Activated B cell treated with CpG ODN at 0.5 μM for 24 hours (primary cell): Measurements from ENCODE around the gene MVB12B. TPM values are rescaled to one million over a fixed set of nuclear protein-coding genes. Genes with fewer than 3 reads are reported as not detected.
A peak's percentile ranks its signal among the peaks of the same experiment; 100 is the strongest.

ENCODE experiments used
- ATAC-seq: fragments of 200-7000 bp; cut with Tn5 transposase; one replicate; pipeline ENCODE4 v1.10.0; 2021; ENCODE audit warnings: low read depth, mild to moderate bottlenecking, moderate library complexity
- CTCF ChIA-PET: fragments of 350-600 bp; sonication (Branson Sonifier 250); formaldehyde crosslinking; loops from one replicate; lab custom pipeline; 2021; ENCODE audit warnings: antibody characterized with exemption; lab: Charles Lee
- POLR2A ChIA-PET: fragments of 350-600 bp; sonication (Branson Sonifier 250); formaldehyde crosslinking; loops from one replicate; lab custom pipeline; 2021; ENCODE audit warnings: antibody characterized with exemption; lab: Charles Lee
- DNase-seq: peaks from one replicate; pipeline ENCODE4 v3.0.0; 2022
- H3K27ac Mint-ChIP-seq: one replicate; pipeline ENCODE4 v1.8.0; 2020; ENCODE audit warnings: mixed read lengths
- H3K27me3 Mint-ChIP-seq: one replicate; pipeline ENCODE4 v1.8.0; 2021; ENCODE audit warnings: mixed read lengths
- H3K36me3 Mint-ChIP-seq: one replicate; pipeline ENCODE4 v1.8.0; 2021; ENCODE audit warnings: low read depth, mixed read lengths
- H3K4me1 Mint-ChIP-seq: one replicate; pipeline ENCODE4 v1.8.0; 2021; ENCODE audit warnings: mixed read lengths
- H3K4me3 Mint-ChIP-seq: one replicate; pipeline ENCODE4 v1.8.0; 2020; ENCODE audit warnings: mild to moderate bottlenecking, mixed read lengths
- H3K9me3 Mint-ChIP-seq: one replicate; pipeline ENCODE4 v1.8.0; 2020; ENCODE audit warnings: mixed read lengths
- intact Hi-C: fragments of 100-400 bp; cut with micrococcal nuclease; formaldehyde crosslinking; loops from one replicate; pipeline ENCODE4 v1.15.1; 2024
- total RNA-seq: library from RNA; stranded (reverse); gene quantifications from 2 replicates; pipeline ENCODE4 v1.2.3, GENCODE V29; 2022
- TF ChIP-seq, protein P1 (sequence below): fragments of 200-600 bp; IDR thresholded peaks from one replicate; pipeline ENCODE4 v1.8.0; 2022; ENCODE audit warnings: antibody characterized with exemption, mild to moderate bottlenecking

Gene MVB12B
- total RNA-seq, 1 donor from 2014 or later, result 2.5 TPM

DNA sequence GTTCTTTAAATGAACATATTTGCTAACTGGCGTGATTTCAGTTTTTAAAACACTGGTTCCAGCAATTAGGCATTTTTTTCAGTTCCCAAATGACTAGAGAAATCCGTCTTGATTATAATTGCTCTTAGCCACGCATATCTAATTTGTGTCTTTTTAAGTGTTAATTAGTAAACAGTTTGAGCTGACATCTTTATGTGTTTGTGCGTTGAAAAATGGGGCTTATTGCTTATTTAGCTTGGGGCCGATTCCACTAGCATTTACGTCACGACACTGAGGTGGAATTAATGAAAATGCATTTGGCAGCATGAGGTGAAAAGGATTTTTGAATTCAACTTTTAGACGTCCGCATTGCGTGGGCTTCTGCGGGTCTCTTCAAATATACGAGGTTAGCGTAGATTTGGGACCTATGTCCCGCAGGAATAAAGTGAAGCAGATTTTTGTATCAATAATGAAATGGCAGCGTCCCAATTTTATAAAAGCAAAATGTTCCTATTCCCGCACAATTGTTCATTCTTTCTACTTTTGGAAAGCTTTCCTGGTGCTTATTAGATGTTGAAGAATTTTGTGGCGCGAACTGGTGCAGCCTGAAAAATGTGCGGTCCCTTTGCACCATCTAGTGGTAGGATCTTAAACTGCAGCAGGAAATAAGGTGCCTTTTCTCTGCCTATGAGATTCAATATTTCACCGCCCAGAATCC is 164.4 kb downstream of the MVB12B start:
- no peak overlapping the region for H3K27ac Mint-ChIP-seq
- intact Hi-C loops, result loop anchor here (1.0 to 10.0 kb wide), 10 partner anchors 20 to 1083 kb away; no protein-coding TSS in a partner anchor
- CTCF ChIA-PET, result interaction anchor here (0.6 to 3.8 kb wide), 37 partner anchors 9 to 1083 kb away, joined by 3 to 51 read pairs (median 4); partner anchors contain the start of gene MVB12B

DNA sequence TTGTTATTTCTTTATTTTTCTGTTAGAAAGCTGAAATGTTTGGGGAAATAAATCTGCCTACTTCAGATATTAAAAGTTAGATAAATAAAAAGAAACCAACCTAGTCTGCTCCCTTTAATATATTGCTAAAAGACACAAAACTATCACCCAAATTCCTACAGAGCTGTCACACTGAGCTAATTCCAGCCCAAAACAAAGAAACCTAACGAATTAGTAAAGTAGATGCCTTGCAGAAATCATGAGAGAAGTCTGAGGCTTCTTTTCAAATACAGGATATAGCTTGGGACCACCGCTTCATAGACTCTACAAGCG is 164.9 kb downstream of the MVB12B start:
- H3K4me1 Mint-ChIP-seq, result peaks cover 8% of the 10 kb centered on the region
- CTCF ChIA-PET, result interaction anchor here (0.9 to 3.8 kb wide), 29 partner anchors 9 to 1083 kb away, joined by 3 to 51 read pairs (median 5); partner anchors contain the start of gene MVB12B
- TF ChIP-seq, protein P1, sequence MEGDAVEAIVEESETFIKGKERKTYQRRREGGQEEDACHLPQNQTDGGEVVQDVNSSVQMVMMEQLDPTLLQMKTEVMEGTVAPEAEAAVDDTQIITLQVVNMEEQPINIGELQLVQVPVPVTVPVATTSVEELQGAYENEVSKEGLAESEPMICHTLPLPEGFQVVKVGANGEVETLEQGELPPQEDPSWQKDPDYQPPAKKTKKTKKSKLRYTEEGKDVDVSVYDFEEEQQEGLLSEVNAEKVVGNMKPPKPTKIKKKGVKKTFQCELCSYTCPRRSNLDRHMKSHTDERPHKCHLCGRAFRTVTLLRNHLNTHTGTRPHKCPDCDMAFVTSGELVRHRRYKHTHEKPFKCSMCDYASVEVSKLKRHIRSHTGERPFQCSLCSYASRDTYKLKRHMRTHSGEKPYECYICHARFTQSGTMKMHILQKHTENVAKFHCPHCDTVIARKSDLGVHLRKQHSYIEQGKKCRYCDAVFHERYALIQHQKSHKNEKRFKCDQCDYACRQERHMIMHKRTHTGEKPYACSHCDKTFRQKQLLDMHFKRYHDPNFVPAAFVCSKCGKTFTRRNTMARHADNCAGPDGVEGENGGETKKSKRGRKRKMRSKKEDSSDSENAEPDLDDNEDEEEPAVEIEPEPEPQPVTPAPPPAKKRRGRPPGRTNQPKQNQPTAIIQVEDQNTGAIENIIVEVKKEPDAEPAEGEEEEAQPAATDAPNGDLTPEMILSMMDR, result no peak
- H3K27me3 Mint-ChIP-seq, result peaks cover 8% of the 10 kb centered on the region
- no peaks in the 10 kb centered on the region for H3K9me3 Mint-ChIP-seq
- no peak overlapping the region for H3K27ac Mint-ChIP-seq
- no peak for DNase-seq
- no peak overlapping the region for H3K4me3 Mint-ChIP-seq
- no peaks in the 10 kb centered on the region for H3K36me3 Mint-ChIP-seq
- ATAC-seq, result no peak
- intact Hi-C loops, result loop anchor here (1.0 to 10.0 kb wide), 10 partner anchors 21 to 1083 kb away; no protein-coding TSS in a partner anchor
- POLR2A ChIA-PET, result no interaction called here

More for the DNA sequence above, 164.4 kb downstream of the MVB12B start:
- ATAC-seq, result peak; percentile 71
- Mint-ChIP-seq H3K9me3 (no peaks in the 10 kb centered on the region), H3K4me1 (peaks cover 8% of the 10 kb centered on the region), H3K36me3 (no peaks in the 10 kb centered on the region), H3K27me3 (peaks cover 6% of the 10 kb centered on the region), H3K4me3 (no peak overlapping the region)
- DNase-seq, result no peak
- POLR2A ChIA-PET, result interaction anchor here (0.7 kb wide), 1 partner anchor 173 kb away, joined by 3 read pairs; no protein-coding TSS in a partner anchor
- TF ChIP-seq, protein P1, result peak; percentile 64

DNA sequence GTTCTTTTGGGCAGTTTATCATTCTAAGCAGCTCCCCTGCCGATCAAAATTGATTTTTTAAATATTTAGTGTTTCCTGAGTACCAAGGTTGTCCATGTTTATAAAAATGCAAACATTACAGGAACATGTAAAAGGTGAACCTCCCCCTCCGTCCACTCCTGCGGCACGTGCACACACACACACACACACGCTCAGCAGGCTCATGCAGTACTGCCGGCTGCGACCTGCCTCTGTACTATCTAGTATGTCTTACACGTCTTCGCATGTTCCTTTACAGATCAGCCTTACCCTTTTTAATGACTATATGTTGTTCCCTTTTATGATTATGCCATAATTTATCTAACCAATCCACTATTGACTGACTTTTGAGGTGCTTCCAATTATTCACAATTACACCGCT is 165.3 kb downstream of the MVB12B start:
- POLR2A ChIA-PET, result no interaction called here
- no peak for ATAC-seq

DNA sequence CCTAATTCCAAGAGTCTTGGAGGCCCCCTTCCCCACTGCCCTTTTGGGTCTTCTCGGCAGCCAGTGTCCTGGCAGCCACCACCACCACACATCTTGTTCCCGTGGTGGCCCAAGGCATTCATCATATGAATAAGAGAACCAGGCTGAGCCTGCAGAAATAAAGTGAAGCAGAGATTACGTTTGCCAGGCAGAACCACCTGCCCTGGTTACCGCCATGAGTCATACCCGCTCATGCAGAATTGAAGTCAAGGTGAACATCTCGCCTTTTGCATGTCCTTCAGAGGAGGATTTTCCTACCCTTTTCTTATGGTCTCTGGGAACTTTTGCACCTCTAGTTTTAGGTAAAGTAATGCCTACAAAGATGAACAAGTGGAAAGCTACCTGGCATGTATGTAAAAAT is 167.6 kb downstream of the MVB12B start:
- peaks cover 8% of the 10 kb centered on the region for H3K4me1 Mint-ChIP-seq

More for the DNA sequence above, 165.3 kb downstream of the MVB12B start:
- Mint-ChIP-seq H3K36me3 (no peaks in the 10 kb centered on the region), H3K4me1 (peaks cover 8% of the 10 kb centered on the region), H3K27ac (no peak overlapping the region), H3K4me3 (no peak overlapping the region), H3K9me3 (no peaks in the 10 kb centered on the region), H3K27me3 (peaks cover 11% of the 10 kb centered on the region)
- intact Hi-C loops, result loop anchor here (1.0 to 10.0 kb wide), 10 partner anchors 21 to 1084 kb away; no protein-coding TSS in a partner anchor
- TF ChIP-seq, protein P1, result no peak
- CTCF ChIA-PET, result interaction anchor here (1.0 to 3.8 kb wide), 27 partner anchors 9 to 1084 kb away, joined by 3 to 51 read pairs (median 5); partner anchors contain the start of gene MVB12B
- DNase-seq, result no peak

More for the DNA sequence above, 167.6 kb downstream of the MVB12B start:
- TF ChIP-seq, protein P1, result no peak
- CTCF ChIA-PET, result no interaction called here
- POLR2A ChIA-PET, result no interaction called here
- H3K27me3 Mint-ChIP-seq, result peaks cover 19% of the 10 kb centered on the region
- no peak overlapping the region for H3K4me3 Mint-ChIP-seq
- H3K9me3 Mint-ChIP-seq, result no peaks in the 10 kb centered on the region
- no peak overlapping the region for H3K27ac Mint-ChIP-seq
- H3K36me3 Mint-ChIP-seq, result no peaks in the 10 kb centered on the region
- no peak for DNase-seq
- intact Hi-C loops, result loop anchor here (5.0 to 10.0 kb wide), 2 partner anchors 82 to 859 kb away; no protein-coding TSS in a partner anchor
- peak; percentile 25 for ATAC-seq
